HepG2 (cell line): ENCODE measurements around the gene DPYD.

Experiments
- CC2D1A ChIP-seq: sonication (generic); formaldehyde crosslinking; IDR thresholded peaks from 2 replicates; pipeline ENCODE4 v1.8.1; 2023; ENCODE audit warnings: mild to moderate bottlenecking, missing genetic modification reagents
- HMGA1 ChIP-seq: sonication (generic); formaldehyde crosslinking; conservative IDR thresholded peaks from 2 replicates; pipeline ENCODE4 v1.4.0; 2020; ENCODE audit warnings: missing genetic modification reagents
- SETDB1 ChIP-seq: sonication (generic); formaldehyde crosslinking; IDR thresholded peaks from 2 replicates; pipeline ENCODE4 v1.5.1; 2020; ENCODE audit warnings: missing genetic modification reagents, mild to moderate bottlenecking, borderline replicate concordance
- SMARCC2 ChIP-seq: fragments of 450-650 bp; IDR thresholded peaks from 2 replicates; pipeline ENCODE4 v1.6.1; 2017; ENCODE audit warnings: antibody characterized with exemption, mild to moderate bottlenecking
- ZNF143 ChIP-seq: sonication (generic); formaldehyde crosslinking; IDR thresholded peaks from 2 replicates; pipeline ENCODE4 v1.4.0; 2020; ENCODE audit warnings: missing genetic modification reagents
- ZNF17 ChIP-seq: sonication (generic); formaldehyde crosslinking; IDR thresholded peaks from 2 replicates; pipeline ENCODE4 v1.5.0; 2020; ENCODE audit warnings: mild to moderate bottlenecking, missing genetic modification reagents
- ZNF382 ChIP-seq: sonication (generic); formaldehyde crosslinking; IDR thresholded peaks from 2 replicates; pipeline ENCODE4 v1.5.0; 2020; ENCODE audit warnings: missing genetic modification reagents, mild to moderate bottlenecking, borderline replicate concordance
- ZNF83 ChIP-seq: sonication (generic); formaldehyde crosslinking; IDR thresholded peaks from 2 replicates; pipeline ENCODE4 v1.4.0; 2020; ENCODE audit warnings: missing genetic modification reagents, mild to moderate bottlenecking, borderline replicate concordance

DNA sequence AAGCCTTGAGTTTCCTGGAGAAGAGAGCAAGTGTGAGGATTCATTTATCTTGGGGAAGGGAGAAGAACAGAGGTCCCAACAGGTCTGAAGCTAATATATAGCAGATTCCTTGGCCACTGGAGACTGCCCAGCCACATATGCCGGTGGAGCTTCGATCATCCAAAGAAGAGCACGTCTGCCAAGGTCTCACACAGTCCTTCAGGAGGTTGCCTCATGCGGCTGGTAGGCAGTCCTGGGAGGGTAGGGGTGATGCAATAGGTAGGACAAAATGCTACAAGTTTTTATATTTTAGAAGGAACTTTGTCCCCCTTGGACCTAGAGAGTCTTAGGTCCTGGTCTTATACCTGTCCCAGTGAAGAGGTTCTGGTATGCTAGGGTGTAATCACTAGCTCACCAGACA, 582.5 kb downstream of the DPYD start:
- TF ChIP-seq ZNF17 (CRISPR knock-in tag): no peak
- TF ChIP-seq CC2D1A (CRISPR knock-in tag): no peak
- no peak for TF ChIP-seq SMARCC2
- TF ChIP-seq ZNF143 (CRISPR knock-in tag): no peak
- TF ChIP-seq SETDB1: no peak
- no peak for TF ChIP-seq HMGA1 (CRISPR knock-in tag)
- no peak for TF ChIP-seq ZNF83 (CRISPR knock-in tag)
- no peak for TF ChIP-seq ZNF382 (CRISPR knock-in tag)
